ENCODE data around the gene PCDH17.

Gene PCDH17

DNA sequence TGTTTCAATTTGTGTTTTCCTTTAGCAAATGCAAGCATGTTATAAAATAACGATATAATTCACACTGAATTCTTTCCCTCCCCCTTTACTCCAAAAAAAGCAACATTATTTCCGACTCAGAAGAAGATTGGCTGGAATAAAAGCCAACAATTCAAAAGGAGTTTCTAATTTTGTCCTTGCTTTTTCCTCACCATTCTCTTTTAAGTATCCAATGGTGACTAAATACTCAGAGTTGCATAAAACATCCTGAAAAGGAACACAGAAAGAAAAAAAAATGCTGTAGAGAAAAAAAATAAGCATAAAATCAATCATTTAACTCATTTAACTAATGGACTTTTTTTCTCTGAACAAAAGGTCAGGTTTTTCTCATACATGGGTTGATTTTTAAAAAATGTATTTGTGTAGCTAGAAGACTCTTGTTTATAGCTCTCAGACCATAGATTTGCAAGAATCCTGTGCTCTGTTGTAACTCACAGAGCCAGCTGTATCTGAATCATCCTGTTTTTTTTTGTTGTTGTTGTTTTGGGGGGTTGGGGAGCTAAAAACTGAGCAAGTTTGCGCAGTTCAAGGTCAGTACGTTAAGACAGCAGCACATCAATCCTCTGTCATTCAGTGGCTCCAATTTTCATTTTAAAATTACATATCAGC, 108.1 kb downstream of the PCDH17 start:
- no peaks in the 10 kb centered on the region for H3K4me1 Mint-ChIP-seq (ENCODE audit: low read depth)
- no peak overlapping the region for H3K27ac Mint-ChIP-seq
- H3K27me3 Mint-ChIP-seq (ENCODE audit: low read depth): no peaks in the 10 kb centered on the region
- H3K36me3 Mint-ChIP-seq (ENCODE audit: low read depth): no peaks in the 10 kb centered on the region
- no peak overlapping the region for H3K4me3 Mint-ChIP-seq
- H3K9me3 Mint-ChIP-seq: peaks cover 12% of the 10 kb centered on the region

DNA sequence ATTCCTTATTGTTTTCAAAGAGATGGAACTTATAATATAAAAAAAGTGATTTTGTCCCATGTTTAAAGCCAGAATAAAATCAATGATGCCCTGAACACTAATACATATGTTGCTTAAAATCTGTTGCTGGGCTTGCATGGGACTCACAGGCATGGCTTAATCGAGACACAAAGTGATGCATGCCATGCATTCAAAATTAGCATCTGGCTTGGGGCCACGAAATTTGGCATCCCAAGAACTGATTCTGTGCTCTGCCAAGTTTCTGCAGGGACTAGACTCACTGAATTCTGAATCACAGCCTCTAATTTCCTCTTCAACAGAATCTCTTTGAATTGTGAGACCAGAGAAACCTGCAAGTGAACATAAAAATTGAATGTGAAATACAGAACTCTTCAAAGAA, 109.2 kb downstream of the PCDH17 start:
- H3K27ac Mint-ChIP-seq: no peak overlapping the region
- H3K4me3 Mint-ChIP-seq: no peak overlapping the region
- no peaks in the 10 kb centered on the region for H3K27me3 Mint-ChIP-seq (ENCODE audit: low read depth)
- peaks cover 9% of the 10 kb centered on the region for H3K9me3 Mint-ChIP-seq
- no peaks in the 10 kb centered on the region for H3K36me3 Mint-ChIP-seq (ENCODE audit: low read depth)
- no peaks in the 10 kb centered on the region for H3K4me1 Mint-ChIP-seq (ENCODE audit: low read depth)

DNA sequence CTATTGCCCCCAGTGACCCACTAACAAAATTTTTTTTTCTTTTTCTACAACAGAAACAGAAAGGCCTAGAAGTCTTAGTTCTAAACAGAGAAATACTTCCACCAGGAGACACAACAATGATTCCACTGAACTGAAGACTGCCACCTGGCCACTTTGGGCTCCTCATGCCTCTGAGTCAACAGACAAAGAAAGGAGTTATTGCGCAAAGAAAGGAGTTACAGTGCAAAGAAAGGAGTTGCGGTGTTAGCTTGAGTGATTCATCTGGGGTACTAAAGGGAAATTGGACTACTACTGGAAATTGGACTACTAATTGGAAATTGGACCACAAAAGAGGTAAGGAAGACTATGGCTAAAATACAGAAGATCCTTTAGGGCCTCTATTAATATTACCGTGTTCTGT, 116.6 kb downstream of the PCDH17 start:
- no peaks in the 10 kb centered on the region for H3K4me1 Mint-ChIP-seq (ENCODE audit: low read depth)
- H3K4me3 Mint-ChIP-seq: no peak overlapping the region
- H3K36me3 Mint-ChIP-seq (ENCODE audit: low read depth): no peaks in the 10 kb centered on the region
- H3K9me3 Mint-ChIP-seq: peaks cover 24% of the 10 kb centered on the region
- H3K27me3 Mint-ChIP-seq (ENCODE audit: low read depth): no peaks in the 10 kb centered on the region
- H3K27ac Mint-ChIP-seq: no peak overlapping the region

DNA sequence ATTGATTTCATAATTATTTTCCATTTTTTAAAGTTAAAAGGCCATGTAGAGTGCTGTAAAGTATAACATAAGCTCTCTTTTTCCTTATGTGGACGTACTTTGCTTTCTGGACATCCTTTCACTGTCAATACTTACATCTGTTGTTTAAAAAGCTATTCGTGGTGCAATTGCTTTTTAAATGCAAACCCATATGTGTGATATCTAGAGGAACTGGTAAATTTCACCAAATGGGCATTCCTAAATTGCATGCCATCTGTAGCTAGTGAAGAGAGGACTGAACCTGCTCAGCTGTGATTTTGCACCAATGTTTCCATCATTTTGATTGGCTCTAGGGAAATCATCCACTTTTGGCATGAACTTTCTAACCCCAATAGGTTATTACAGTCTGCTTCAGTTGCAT, 129.4 kb downstream of the PCDH17 start:
- no peaks in the 10 kb centered on the region for H3K36me3 Mint-ChIP-seq (ENCODE audit: low read depth)
- H3K9me3 Mint-ChIP-seq: no peaks in the 10 kb centered on the region
- no peaks in the 10 kb centered on the region for H3K4me1 Mint-ChIP-seq (ENCODE audit: low read depth)
- no peaks in the 10 kb centered on the region for H3K27me3 Mint-ChIP-seq (ENCODE audit: low read depth)
- no peak overlapping the region for H3K4me3 Mint-ChIP-seq
- no peak overlapping the region for H3K27ac Mint-ChIP-seq

DNA sequence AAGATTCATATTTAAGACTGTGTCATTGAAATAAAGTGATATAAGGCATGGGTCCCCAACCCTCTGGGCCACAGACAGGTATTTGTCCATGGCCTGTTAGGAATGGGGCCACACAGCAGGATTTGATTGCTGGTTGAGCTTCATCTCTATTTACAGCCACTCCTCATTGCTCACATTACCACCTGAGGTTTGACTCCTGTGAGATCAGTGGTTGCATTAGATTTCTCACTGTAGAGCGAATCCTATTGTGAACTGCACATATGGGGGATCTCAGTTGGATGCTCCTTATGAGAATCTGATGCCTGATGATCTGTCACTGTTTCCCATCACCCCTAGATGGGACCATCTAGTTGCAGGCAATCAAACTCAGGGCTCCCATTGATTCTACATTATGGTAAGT, 132.1 kb downstream of the PCDH17 start:
- H3K9me3 Mint-ChIP-seq: no peaks in the 10 kb centered on the region
- no peaks in the 10 kb centered on the region for H3K4me1 Mint-ChIP-seq (ENCODE audit: low read depth)
- H3K27me3 Mint-ChIP-seq (ENCODE audit: low read depth): no peaks in the 10 kb centered on the region
- H3K36me3 Mint-ChIP-seq (ENCODE audit: low read depth): no peaks in the 10 kb centered on the region
- H3K4me3 Mint-ChIP-seq: no peak overlapping the region
- H3K27ac Mint-ChIP-seq: no peak overlapping the region

Data from T-helper 1 cell treated with Interleukin-12 subunit alpha and Interleukin-12 subunit beta and Interleukin-4 antibody, amounts not matched to agents 30 μg/mL and 1 μg/mL, for 36 hours (primary cell).